Breast epithelium (tissue), 3 donors: ENCODE results near the gene EIF4G3.

ENCODE experiments used
- POLR2A ChIP-seq: fragments of 450-650 bp; IDR thresholded peaks from one replicate; pipeline ENCODE4 v1.6.1; 2016; ENCODE audit warnings: antibody characterized with exemption, mild to moderate bottlenecking, moderate library complexity
- POLR2AphosphoS5 ChIP-seq, 3 donors: sonication (generic); formaldehyde crosslinking; IDR thresholded peaks; one replicate each; pipeline ENCODE4 v1.6.1; 2017; ENCODE audit warnings: antibody characterized with exemption in 3 of 3

- TF ChIP-seq POLR2AphosphoS5 (IDR thresholded peaks at IDR 0.05) (no peak), POLR2A (no peak)
These were observed 53.3 kb downstream of the EIF4G3 start for GRCh38 chr1:21123287-21123948.
